ENCODE results near the gene KRTAP10-1.

Gene KRTAP10-1

GRCh38 chr21:44502171-44502958 lies 37.6 kb downstream of the KRTAP10-1 start:
- DNase-seq (ENCODE audit: low read depth): no peak

- no peak for DNase-seq (ENCODE audit: low read depth)
Observed at GRCh38 chr21:44500111-44500510, 39.9 kb downstream of the KRTAP10-1 start.

- DNase-seq (ENCODE audit: low read depth): no peak
Observed at GRCh38 chr21:44499631-44500030, 40.4 kb downstream of the KRTAP10-1 start.

GRCh38 chr21:44499211-44499560 lies 40.8 kb downstream of the KRTAP10-1 start:
- DNase-seq (ENCODE audit: low read depth): no peak

GRCh38 chr21:44498280-44499210 lies 41.5 kb downstream of the KRTAP10-1 start:
- no peak for DNase-seq (ENCODE audit: low read depth)

GRCh38 chr21:44497703-44498126 lies 42.3 kb downstream of the KRTAP10-1 start:
- no peak for DNase-seq (ENCODE audit: low read depth)

GRCh38 chr21:44496564-44497550 lies 43.1 kb downstream of the KRTAP10-1 start:
- DNase-seq (ENCODE audit: low read depth): no peak

- no peak for DNase-seq (ENCODE audit: low read depth)
Observed at GRCh38 chr21:44495611-44496563, 44.1 kb downstream of the KRTAP10-1 start.

- no peak for DNase-seq (ENCODE audit: low read depth)
Observed at GRCh38 chr21:44494956-44495355, 45.0 kb downstream of the KRTAP10-1 start.

- no peak for DNase-seq (ENCODE audit: low read depth)
Observed at GRCh38 chr21:44494418-44494817, 45.6 kb downstream of the KRTAP10-1 start.

GRCh38 chr21:44492567-44493385 lies 47.2 kb downstream of the KRTAP10-1 start:
- no peak for DNase-seq (ENCODE audit: low read depth)

- no peak for DNase-seq (ENCODE audit: low read depth)
Observed at GRCh38 chr21:44490816-44491215, 49.2 kb downstream of the KRTAP10-1 start.

GRCh38 chr21:44490405-44490804 lies 49.6 kb downstream of the KRTAP10-1 start:
- DNase-seq (ENCODE audit: low read depth): no peak

GRCh38 chr21:44489962-44490361 lies 50.0 kb downstream of the KRTAP10-1 start:
- no peak for DNase-seq (ENCODE audit: low read depth)

Data from activated T-helper 9 cell treated with anti-CD3 and anti-CD28 coated beads, Interleukin-2, amount 50 U/mL, for 16 hours (primary cell).